GM23338 (cell line): ENCODE results near the gene P2RY6.

Experiments used
- CTCF ChIP-seq, 2 experiments: fragments of 200-600 bp in 1 of 2; sonication (generic) in 1 of 2; conservative IDR thresholded peaks; 2 replicates each; pipeline versions ENCODE4 v1.5.1 to v1.6.1; 2016 to 2017; ENCODE audit warnings: antibody characterized with exemption in 2 of 2, low read depth in 2 of 2, mild to moderate bottlenecking in 2 of 2, moderate library complexity in 1 of 2
- REST ChIP-seq: IDR thresholded peaks from one replicate; pipeline ENCODE4 v1.6.1; 2018; ENCODE audit warnings: antibody characterized with exemption; ENCODE audit not compliant: unreplicated experiment

GRCh38 chr11:73241300-73241699 lies 30.8 kb upstream of the P2RY6 start:
- TF ChIP-seq CTCF (conservative IDR thresholded peaks at IDR 0.05; ENCODE audit: low read depth in 2 of 2) (no peak), REST (no peak)
